Stimulated activated CD4-positive, alpha-beta T cell treated with anti-CD3 and anti-CD28 coated beads, Interleukin-1b, Interleukin-23, amount 100 ng/mL, for 24 hours (primary cell): ENCODE data around the gene SEPTIN8.

Source experiments
- DNase-seq, 4 experiments: peaks; one replicate each; pipeline ENCODE4 v3.0.0-alpha.2; 2020; ENCODE audit warnings: low read depth in 4 of 4, low spot score in 1 of 4

SEPTIN8 gene

GRCh38 chr5:132751971-132752580, 25.0 kb downstream of the SEPTIN8 start:
- DNase-seq = no peak

- DNase-seq = peak in 1 of 4 experiments; percentile 37
These were observed 25.6 kb downstream of the SEPTIN8 start for GRCh38 chr5:132751444-132751843.

- no peak for DNase-seq
These were observed 26.4 kb downstream of the SEPTIN8 start for GRCh38 chr5:132750471-132751230.

- DNase-seq = no peak
These were observed 27.5 kb downstream of the SEPTIN8 start for GRCh38 chr5:132749506-132749905.

- no peak for DNase-seq
These were observed 28.5 kb downstream of the SEPTIN8 start for GRCh38 chr5:132748522-132749000.

- peak in 2 of 4 experiments; percentile 28 to 31 for DNase-seq
These were observed 29.2 kb downstream of the SEPTIN8 start for GRCh38 chr5:132747616-132748440.

GRCh38 chr5:132746954-132747615, 30.0 kb downstream of the SEPTIN8 start, which contains the start of gene CCNI2:
Gene CCNI2 (plus strand): TSS chr5:132747426. CDS start chr5:132747496, 70 bp downstream.
- DNase-seq = peak; percentile 24 to 53 (median 44)

- no peak for DNase-seq
These were observed 30.5 kb downstream of the SEPTIN8 start for GRCh38 chr5:132746592-132746953.

- DNase-seq = no peak
These were observed 32.4 kb downstream of the SEPTIN8 start for GRCh38 chr5:132744659-132745058.

GRCh38 chr5:132742626-132743025, 34.4 kb downstream of the SEPTIN8 start:
- no peak for DNase-seq

- no peak for DNase-seq
These were observed 34.9 kb downstream of the SEPTIN8 start for GRCh38 chr5:132742158-132742557.

GRCh38 chr5:132739232-132739631, 37.8 kb downstream of the SEPTIN8 start:
- no peak for DNase-seq

- no peak for DNase-seq
These were observed 38.9 kb downstream of the SEPTIN8 start for GRCh38 chr5:132737982-132738681.

GRCh38 chr5:132736853-132737833, 39.9 kb downstream of the SEPTIN8 start, which contains the start of gene KIF3A:
Gene KIF3A (minus strand): TSS chr5:132737546. CDS start chr5:132737419, 127 bp downstream.
- DNase-seq = peak; percentile 97 to 99 (median 98)

GRCh38 chr5:132734687-132735086, 42.4 kb downstream of the SEPTIN8 start:
- no peak for DNase-seq

GRCh38 chr5:132733499-132734148, 43.4 kb downstream of the SEPTIN8 start:
- DNase-seq = no peak

GRCh38 chr5:132729896-132730295, 47.1 kb downstream of the SEPTIN8 start:
- no peak for DNase-seq

GRCh38 chr5:132725745-132726144, 51.3 kb downstream of the SEPTIN8 start:
- no peak for DNase-seq
